ENCODE data around the gene RRP8.

- TF ChIP-seq POLR2AphosphoS5 (IDR thresholded peaks at IDR 0.05; ENCODE audit: low read depth, low read length) (no peak), TAF1 (IDR thresholded peaks at IDR 0.05; ENCODE audit: borderline replicate concordance, low read depth, low read length) (no peak), POLR2A (IDR thresholded peaks at IDR 0.05; ENCODE audit: low read depth, low read length) (no peak)
Measured at GRCh38 chr11:6547177-6547576, 56.2 kb downstream of the RRP8 start.
